Skeletal muscle satellite cell (primary cell): ENCODE measurements around the gene CNOT9. TPM values are rescaled to one million over a fixed set of nuclear protein-coding genes. Genes with fewer than 3 reads are reported as not detected.

Source experiments
- small RNA-seq: library from RNA; depleted of rRNA; stranded (forward); fragments of <200 nt; gene quantifications from one replicate; pipeline ENCODE3, GENCODE V24; 2012

Gene CNOT9

Small RNAs within 50 kb of the gene (small RNA-seq; reads per million reads assigned to genes)
- gene RNU6-136P, result not detected
